ENCODE measurements around the gene CIB4.

Gene CIB4

DNA sequence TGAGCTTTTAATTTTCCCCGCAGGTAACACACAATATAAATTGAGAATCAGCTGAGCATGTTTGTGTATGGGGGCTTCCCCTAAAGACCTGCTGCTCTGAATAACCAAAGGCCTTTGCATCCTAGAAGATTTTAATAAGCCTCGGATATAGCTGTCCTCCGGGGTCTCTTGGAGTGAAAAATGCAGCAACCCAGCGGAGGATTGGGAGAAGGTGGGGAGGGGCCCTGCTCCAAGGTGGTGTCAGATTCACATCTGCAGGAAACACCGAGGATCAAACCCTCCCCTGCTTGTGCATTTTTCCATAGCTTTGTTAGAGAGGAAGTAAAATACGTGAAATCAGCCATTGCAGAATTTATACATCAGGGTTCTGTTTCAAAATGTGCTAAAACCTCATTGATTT is 100.2 kb downstream of the CIB4 start:
- no peak for DNase-seq

- DNase-seq, result no peak
Measured at GRCh38 chr2:26540306-26540705, 100.9 kb downstream of the CIB4 start.

- no peak for DNase-seq
Measured at GRCh38 chr2:26537826-26538475, 103.2 kb downstream of the CIB4 start.

- DNase-seq, result no peak
Measured at GRCh38 chr2:26537069-26537825, 103.9 kb downstream of the CIB4 start.

- DNase-seq, result no peak
Measured at GRCh38 chr2:26536371-26537068, 104.6 kb downstream of the CIB4 start.

GRCh38 chr2:26535663-26536275 is 105.4 kb downstream of the CIB4 start:
- no peak for DNase-seq

DNA sequence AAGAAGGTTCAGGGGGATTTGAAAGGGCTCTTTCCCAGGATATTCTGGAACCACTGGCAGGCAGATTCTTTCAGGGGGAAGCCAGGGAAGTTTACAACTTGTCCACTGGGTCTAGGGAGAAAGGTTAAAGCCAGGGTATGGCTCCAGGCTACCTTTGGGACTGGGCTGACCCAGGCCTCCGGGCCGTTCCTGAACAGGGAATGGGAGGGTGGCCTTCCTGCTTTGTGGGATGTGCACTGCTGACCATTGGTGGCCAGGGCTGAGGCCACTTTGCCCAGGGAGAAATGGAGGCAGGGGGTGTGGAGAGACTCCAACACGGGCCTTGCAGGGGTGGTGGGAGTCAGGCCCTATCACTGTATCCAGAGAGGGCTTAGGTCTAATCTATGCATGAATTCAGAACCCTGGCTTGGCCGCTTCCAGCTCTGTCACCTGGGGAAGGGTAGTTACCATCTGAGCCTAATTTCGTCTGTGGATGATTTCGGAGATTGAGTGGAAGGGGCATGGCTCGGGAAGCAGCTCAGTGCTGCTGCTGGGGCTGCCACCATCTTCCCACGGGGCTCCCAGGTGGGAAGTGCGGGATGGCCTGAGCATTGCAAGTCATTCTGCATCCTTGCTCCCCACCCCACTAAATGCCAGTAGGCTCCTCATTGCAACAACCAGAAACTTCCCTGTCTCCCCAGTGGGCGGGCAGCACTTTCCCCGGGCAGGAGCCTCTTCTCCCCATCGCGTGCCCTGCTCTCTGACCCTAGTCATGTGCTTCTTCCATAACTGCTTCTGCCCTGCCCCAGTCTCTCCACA is 106.1 kb downstream of the CIB4 start:
- DNase-seq, result no peak

GRCh38 chr2:26534098-26534864 is 106.9 kb downstream of the CIB4 start:
- no peak for DNase-seq

DNA sequence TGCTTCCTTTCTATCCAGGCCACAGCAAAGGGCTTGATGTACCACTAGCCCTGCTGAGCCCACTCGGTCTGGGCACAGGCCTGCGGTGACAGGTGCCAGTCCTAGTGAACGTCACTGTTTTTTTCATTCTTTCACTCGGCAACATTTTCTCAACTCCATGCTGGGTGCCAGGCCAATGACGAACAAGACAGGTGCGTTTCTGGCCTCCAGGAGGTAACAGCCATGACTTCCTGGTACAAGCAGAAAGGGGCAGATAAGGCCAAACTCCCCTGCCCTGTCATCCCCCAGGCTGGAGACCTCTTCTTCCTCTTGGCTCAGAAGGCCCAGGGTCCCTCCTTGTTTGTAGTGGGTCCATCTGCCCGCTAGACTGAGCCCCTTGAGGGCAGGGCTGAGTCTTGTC is 107.5 kb downstream of the CIB4 start:
- DNase-seq, result no peak

DNA sequence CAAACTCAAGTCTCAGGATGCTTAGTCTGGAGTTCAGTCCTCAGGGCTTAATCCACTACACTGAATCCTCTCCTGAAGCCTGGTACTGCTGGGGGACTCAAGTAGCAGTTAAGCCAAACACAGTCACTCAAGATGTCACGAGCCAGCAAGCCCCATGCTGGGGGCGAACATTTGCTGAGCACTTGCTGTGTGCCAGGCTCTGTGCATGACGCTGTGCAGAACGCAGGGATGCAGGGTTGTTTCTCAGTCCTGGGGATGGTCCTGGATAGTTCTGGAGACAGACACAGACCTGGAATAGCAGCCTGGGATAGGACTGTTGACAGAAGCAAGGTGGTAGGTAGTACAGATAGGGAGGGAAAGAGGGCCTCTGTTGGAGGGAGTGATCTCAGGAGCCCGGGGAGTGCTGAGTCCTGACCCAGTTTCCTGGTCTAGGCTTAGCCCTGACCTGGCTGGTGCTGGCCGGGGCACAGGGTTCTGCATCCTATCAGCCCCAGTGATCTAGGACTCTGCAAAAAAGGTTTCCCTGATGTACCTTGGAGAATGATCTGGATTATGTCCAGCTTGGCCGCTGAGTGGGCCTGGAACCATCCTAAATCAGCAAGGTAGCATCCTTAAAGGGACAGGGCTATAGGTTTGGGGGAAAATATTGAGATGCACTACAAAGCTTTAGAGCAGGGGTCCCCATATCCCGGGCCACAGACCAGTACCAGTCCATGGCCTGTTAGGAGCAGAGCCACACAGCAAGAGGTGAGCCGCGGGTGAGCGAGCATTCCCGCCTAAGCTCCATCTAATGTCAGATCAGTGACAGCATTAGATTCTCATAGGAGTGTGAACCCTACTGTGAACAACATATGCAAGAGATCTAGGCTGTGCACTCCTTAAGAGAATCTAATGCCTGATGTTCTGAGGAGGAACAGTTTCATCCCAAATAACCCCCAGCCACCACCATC is 108.6 kb downstream of the CIB4 start:
- DNase-seq, result no peak

All from GOT3 (cell line).